Central memory CD8-positive, alpha-beta T cell (primary cell): ENCODE data around the gene SCMH1.
A peak's percentile ranks its signal among the peaks of the same experiment; 100 is the strongest.

ENCODE experiments used
- ATAC-seq: fragments of 150-1000 bp; cut with Tn5 transposase; replicated peaks from 2 replicates; pipeline ENCODE4 v1.10.0; 2022; ENCODE audit warnings: mild to moderate bottlenecking, moderate FRiP score, moderate number of reproducible peaks; ENCODE audit not compliant: poor library complexity, severe bottlenecking; ENCODE audit errors: extremely low read depth
- DNase-seq, 2 donors: peaks; one replicate each; pipeline ENCODE4 v3.0.0; 2021; ENCODE audit warnings: low spot score in 2 of 2
- H3K27ac Mint-ChIP-seq: one replicate; pipeline ENCODE4 v1.8.0; 2022; ENCODE audit warnings: low read depth, mild to moderate bottlenecking, moderate library complexity, mixed read lengths
- H3K27me3 Mint-ChIP-seq: one replicate; pipeline ENCODE4 v1.8.0; 2022; ENCODE audit warnings: mixed read lengths
- H3K36me3 Mint-ChIP-seq: one replicate; pipeline ENCODE4 v1.8.0; 2022; ENCODE audit warnings: mild to moderate bottlenecking, moderate library complexity, mixed read lengths; ENCODE audit not compliant: insufficient read depth
- H3K4me1 Mint-ChIP-seq: one replicate; pipeline ENCODE4 v1.8.0; 2022; ENCODE audit warnings: mixed read lengths
- H3K4me3 Mint-ChIP-seq: one replicate; pipeline ENCODE4 v1.8.0; 2022; ENCODE audit warnings: mild to moderate bottlenecking, moderate library complexity, mixed read lengths
- H3K9me3 Mint-ChIP-seq: one replicate; pipeline ENCODE4 v1.8.0; 2022; ENCODE audit warnings: mixed read lengths

SCMH1 gene

GRCh38 chr1:41241749-41242341 lies at the start of gene SCMH1:
Gene SCMH1, minus strand, starts transcription at chr1:41242306. Its CDS starts 56,173 bp downstream, at chr1:41186133.
- peak; percentile 24 to 26 for DNase-seq
- ATAC-seq, result peak; percentile 77
- Mint-ChIP-seq H3K4me1 (peaks cover 7% of the 10 kb centered on the region), H3K27ac (peak within 1 kb of the TSS; percentile 90), H3K9me3 (no peaks in the 10 kb centered on the region), H3K27me3 (no peaks in the 10 kb centered on the region), H3K36me3 (peaks cover 6% of the 10 kb centered on the region), H3K4me3 (peak within 1 kb of the TSS; percentile 84)

- Mint-ChIP-seq H3K4me3 (no peak overlapping the region), H3K36me3 (peaks cover 3% of the 10 kb centered on the region), H3K27me3 (peaks cover 67% of the 10 kb centered on the region), H3K9me3 (no peaks in the 10 kb centered on the region), H3K27ac (no peak overlapping the region), H3K4me1 (no peaks in the 10 kb centered on the region)
- no peak for DNase-seq
- no peak for ATAC-seq
Observed at GRCh38 chr1:41291195-41291594, 49.1 kb upstream of the SCMH1 start.

GRCh38 chr1:41289196-41289595 lies 47.1 kb upstream of the SCMH1 start:
- H3K27me3 Mint-ChIP-seq, result peaks cover 72% of the 10 kb centered on the region
- no peak overlapping the region for H3K4me3 Mint-ChIP-seq
- no peak for DNase-seq

GRCh38 chr1:41286992-41287391 lies 44.9 kb upstream of the SCMH1 start:
- ATAC-seq, result no peak
- Mint-ChIP-seq H3K36me3 (peaks cover 3% of the 10 kb centered on the region), H3K9me3 (no peaks in the 10 kb centered on the region), H3K27ac (no peak overlapping the region), H3K4me1 (peaks cover 5% of the 10 kb centered on the region), H3K27me3 (peaks cover 83% of the 10 kb centered on the region), H3K4me3 (no peak overlapping the region)
- no peak for DNase-seq

More at GRCh38 chr1:41289196-41289595, 47.1 kb upstream of the SCMH1 start:
- H3K27ac Mint-ChIP-seq, result no peak overlapping the region
- no peak for ATAC-seq
- no peaks in the 10 kb centered on the region for H3K9me3 Mint-ChIP-seq
- peaks cover 3% of the 10 kb centered on the region for H3K36me3 Mint-ChIP-seq
- peaks cover 5% of the 10 kb centered on the region for H3K4me1 Mint-ChIP-seq

GRCh38 chr1:41286486-41286885 lies 44.4 kb upstream of the SCMH1 start:
- H3K27ac Mint-ChIP-seq, result no peak overlapping the region
- ATAC-seq (no peak), DNase-seq (no peak)
- H3K9me3 Mint-ChIP-seq, result no peaks in the 10 kb centered on the region
- peaks cover 80% of the 10 kb centered on the region for H3K27me3 Mint-ChIP-seq
- H3K36me3 Mint-ChIP-seq, result peaks cover 3% of the 10 kb centered on the region
- H3K4me1 Mint-ChIP-seq, result peaks cover 5% of the 10 kb centered on the region
- no peak overlapping the region for H3K4me3 Mint-ChIP-seq

GRCh38 chr1:41285818-41286217 lies 43.7 kb upstream of the SCMH1 start:
- Mint-ChIP-seq H3K4me1 (peaks cover 5% of the 10 kb centered on the region), H3K9me3 (no peaks in the 10 kb centered on the region), H3K27me3 (peaks cover 80% of the 10 kb centered on the region), H3K4me3 (no peak overlapping the region), H3K36me3 (peaks cover 3% of the 10 kb centered on the region), H3K27ac (no peak overlapping the region)
- ATAC-seq, result no peak
- no peak for DNase-seq

- H3K9me3 Mint-ChIP-seq, result no peaks in the 10 kb centered on the region
- no peak overlapping the region for H3K4me3 Mint-ChIP-seq
- no peak for DNase-seq
- peaks cover 81% of the 10 kb centered on the region for H3K27me3 Mint-ChIP-seq
- no peak overlapping the region for H3K27ac Mint-ChIP-seq
- peaks cover 3% of the 10 kb centered on the region for H3K36me3 Mint-ChIP-seq
- no peak for ATAC-seq
- H3K4me1 Mint-ChIP-seq, result peaks cover 5% of the 10 kb centered on the region
Observed at GRCh38 chr1:41284121-41284520, 42.0 kb upstream of the SCMH1 start.

GRCh38 chr1:41282679-41283317 lies 40.7 kb upstream of the SCMH1 start:
- peak in 1 of 2 donors; percentile 12 for DNase-seq
- Mint-ChIP-seq H3K4me3 (no peak overlapping the region), H3K4me1 (peaks cover 5% of the 10 kb centered on the region), H3K9me3 (no peaks in the 10 kb centered on the region), H3K36me3 (peaks cover 3% of the 10 kb centered on the region), H3K27ac (no peak overlapping the region), H3K27me3 (peaks cover 82% of the 10 kb centered on the region)
- ATAC-seq, result no peak

GRCh38 chr1:41281334-41281733 lies 39.2 kb upstream of the SCMH1 start:
- Mint-ChIP-seq H3K27me3 (peaks cover 81% of the 10 kb centered on the region), H3K9me3 (no peaks in the 10 kb centered on the region), H3K4me3 (no peak overlapping the region), H3K27ac (no peak overlapping the region), H3K4me1 (peaks cover 5% of the 10 kb centered on the region), H3K36me3 (no peaks in the 10 kb centered on the region)
- DNase-seq (no peak), ATAC-seq (no peak)

GRCh38 chr1:41280202-41281032 lies 38.3 kb upstream of the SCMH1 start:
- DNase-seq (no peak), ATAC-seq (no peak)
- Mint-ChIP-seq H3K4me1 (no peaks in the 10 kb centered on the region), H3K27ac (no peak overlapping the region), H3K9me3 (no peaks in the 10 kb centered on the region), H3K27me3 (peaks cover 74% of the 10 kb centered on the region), H3K4me3 (no peak overlapping the region), H3K36me3 (peaks cover 2% of the 10 kb centered on the region)

GRCh38 chr1:41278076-41278475 lies 36.0 kb upstream of the SCMH1 start:
- Mint-ChIP-seq H3K27ac (no peak overlapping the region), H3K4me1 (no peaks in the 10 kb centered on the region), H3K9me3 (no peaks in the 10 kb centered on the region), H3K27me3 (peaks cover 58% of the 10 kb centered on the region), H3K36me3 (peaks cover 2% of the 10 kb centered on the region), H3K4me3 (no peak overlapping the region)
- ATAC-seq, result no peak
- DNase-seq, result no peak

GRCh38 chr1:41277371-41277975 lies 35.4 kb upstream of the SCMH1 start:
- no peak overlapping the region for H3K4me3 Mint-ChIP-seq
- DNase-seq, result no peak
- peaks cover 2% of the 10 kb centered on the region for H3K36me3 Mint-ChIP-seq
- ATAC-seq, result no peak
- no peak overlapping the region for H3K27ac Mint-ChIP-seq
- H3K4me1 Mint-ChIP-seq, result no peaks in the 10 kb centered on the region
- peaks cover 52% of the 10 kb centered on the region for H3K27me3 Mint-ChIP-seq
- no peaks in the 10 kb centered on the region for H3K9me3 Mint-ChIP-seq
